Stimulated activated naive CD8-positive, alpha-beta T cell treated with anti-CD3 and anti-CD28 coated beads, Interleukin-15, amount 100 ng/mL, for 72 hours (primary cell): Measurements from ENCODE around the gene BHLHE40.
A peak's percentile ranks its signal among the peaks of the same experiment; 100 is the strongest.

Experiments
- ATAC-seq: fragments of 150-1000 bp; cut with Tn5 transposase; 2 replicates; pipeline ENCODE4 v1.10.0; 2021; ENCODE audit warnings: mild to moderate bottlenecking, moderate library complexity
- DNase-seq, 2 donors: peaks; one replicate each; pipeline ENCODE4 v3.0.0; 2021 to 2022
- H3K27ac Mint-ChIP-seq, 2 donors: one replicate each; pipeline ENCODE4 v1.8.0; 2022; ENCODE audit warnings: mild to moderate bottlenecking in 2 of 2, mixed read lengths in 2 of 2, moderate library complexity in 2 of 2
- H3K27me3 Mint-ChIP-seq: one replicate; pipeline ENCODE4 v1.8.0; 2022; ENCODE audit warnings: mixed read lengths
- H3K4me1 Mint-ChIP-seq: one replicate; pipeline ENCODE4 v1.8.0; 2022; ENCODE audit warnings: mild to moderate bottlenecking, mixed read lengths
- H3K4me3 Mint-ChIP-seq, 2 donors: one replicate each; pipeline ENCODE4 v1.8.0; 2022; ENCODE audit warnings: mild to moderate bottlenecking in 2 of 2, mixed read lengths in 2 of 2, moderate library complexity in 1 of 2
- H3K9me3 Mint-ChIP-seq, 2 donors: one replicate each; pipeline ENCODE4 v1.8.0; 2022; ENCODE audit warnings: mixed read lengths in 2 of 2

Gene BHLHE40

DNA sequence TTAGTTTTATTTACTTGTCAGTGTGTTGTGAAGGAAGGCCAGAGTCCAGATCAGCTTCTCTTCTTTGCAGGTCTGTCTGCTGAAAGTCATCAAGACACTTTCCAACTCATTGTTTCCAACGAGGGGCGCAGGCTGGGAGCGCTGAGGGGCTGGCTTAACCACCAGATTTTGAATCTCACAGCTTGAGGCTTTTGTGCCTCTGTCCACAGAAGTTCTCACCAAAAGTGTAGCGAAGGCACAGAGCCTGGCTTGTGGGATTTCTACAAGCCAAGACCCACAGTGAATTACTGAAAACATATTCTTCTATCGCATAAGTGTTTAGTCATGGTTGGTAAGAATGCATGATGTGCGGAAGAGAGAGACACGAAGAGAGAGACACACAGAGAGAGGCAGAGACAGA lies 35.2 kb downstream of the BHLHE40 start:
- DNase-seq (no peak), ATAC-seq (no peak)
- Mint-ChIP-seq H3K4me3 (no peak overlapping the region), H3K27ac (peak overlapping the region in 1 of 2 donors; percentile 0), H3K9me3 (no peaks in the 10 kb centered on the region), H3K4me1 (peaks cover 81% of the 10 kb centered on the region), H3K27me3 (peaks cover 13% of the 10 kb centered on the region)

DNA sequence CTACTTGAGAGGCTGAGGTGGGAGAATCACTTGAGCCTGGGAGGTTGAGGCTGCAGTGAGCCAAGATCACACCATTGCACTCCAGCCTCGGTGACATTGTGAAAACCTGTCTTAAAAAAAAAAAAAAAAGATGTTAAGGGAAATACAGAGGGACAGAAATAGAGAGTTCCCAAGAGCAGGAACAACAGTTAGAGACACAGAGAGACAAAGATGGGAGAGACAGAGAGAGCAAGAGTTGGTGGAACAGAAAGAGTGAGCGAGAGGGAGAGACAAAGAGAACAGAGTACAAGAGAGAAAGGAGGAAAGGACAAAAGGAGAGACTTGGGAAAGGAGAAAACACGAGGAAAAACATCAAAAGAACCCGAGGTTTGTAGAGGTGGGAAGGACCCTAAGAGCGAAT lies 35.8 kb downstream of the BHLHE40 start:
- DNase-seq = no peak
- Mint-ChIP-seq H3K4me1 (peaks cover 87% of the 10 kb centered on the region), H3K27ac (peak overlapping the region in 1 of 2 donors; percentile 1), H3K27me3 (peaks cover 13% of the 10 kb centered on the region), H3K9me3 (no peaks in the 10 kb centered on the region), H3K4me3 (no peak overlapping the region)
- no peak for ATAC-seq

DNA sequence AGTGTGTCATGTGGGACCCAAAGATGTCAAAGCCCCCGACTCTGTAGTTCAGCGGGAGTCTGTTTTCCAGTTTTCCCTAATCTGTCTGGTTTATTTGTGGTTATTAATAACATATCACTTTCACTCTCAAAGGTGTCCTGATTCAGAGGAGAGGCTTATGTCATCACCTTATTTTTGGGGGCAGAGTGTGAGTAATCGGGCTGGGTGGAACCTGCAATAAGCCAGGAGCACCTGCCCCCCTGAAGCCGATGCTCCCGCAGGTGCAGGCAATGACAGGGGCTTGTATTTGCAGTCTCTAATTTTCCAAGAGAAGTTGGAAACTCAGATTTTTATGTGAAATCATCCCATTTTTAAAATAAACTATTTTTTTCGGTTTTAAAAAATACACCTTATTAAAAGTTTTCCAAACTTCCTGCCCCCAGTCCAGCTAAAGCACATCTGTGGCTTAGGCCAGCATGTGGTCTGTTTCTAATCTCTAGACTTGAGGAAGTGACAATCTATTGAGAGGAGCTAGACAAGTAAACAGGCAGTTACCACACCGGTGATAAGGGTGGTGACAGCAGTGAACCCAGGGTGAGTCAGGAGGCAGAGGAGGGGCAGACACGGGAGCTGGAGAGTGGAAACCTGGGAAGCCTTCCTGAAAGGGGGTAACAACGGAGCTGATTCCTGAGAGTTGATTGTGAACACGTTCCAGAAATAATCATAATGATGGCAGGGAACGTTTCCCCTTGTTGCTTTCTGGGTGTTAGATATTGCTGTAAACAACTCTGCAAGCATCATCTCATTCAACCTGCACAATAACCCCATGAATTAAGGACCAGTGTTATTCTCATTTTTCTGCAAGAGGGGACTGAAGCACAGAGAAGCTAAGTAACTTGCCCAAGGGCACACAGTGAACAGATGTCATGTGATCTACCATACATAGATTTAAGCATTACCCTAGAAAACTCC lies 37.2 kb downstream of the BHLHE40 start:
- Mint-ChIP-seq H3K27me3 (peaks cover 13% of the 10 kb centered on the region), H3K27ac (peak overlapping the region in 1 of 2 donors; percentile 49), H3K4me1 (peaks cover 93% of the 10 kb centered on the region), H3K4me3 (peak overlapping the region in 1 of 2 donors; percentile 7), H3K9me3 (no peaks in the 10 kb centered on the region)
- ATAC-seq = peak; percentile 61
- DNase-seq = no peak

DNA sequence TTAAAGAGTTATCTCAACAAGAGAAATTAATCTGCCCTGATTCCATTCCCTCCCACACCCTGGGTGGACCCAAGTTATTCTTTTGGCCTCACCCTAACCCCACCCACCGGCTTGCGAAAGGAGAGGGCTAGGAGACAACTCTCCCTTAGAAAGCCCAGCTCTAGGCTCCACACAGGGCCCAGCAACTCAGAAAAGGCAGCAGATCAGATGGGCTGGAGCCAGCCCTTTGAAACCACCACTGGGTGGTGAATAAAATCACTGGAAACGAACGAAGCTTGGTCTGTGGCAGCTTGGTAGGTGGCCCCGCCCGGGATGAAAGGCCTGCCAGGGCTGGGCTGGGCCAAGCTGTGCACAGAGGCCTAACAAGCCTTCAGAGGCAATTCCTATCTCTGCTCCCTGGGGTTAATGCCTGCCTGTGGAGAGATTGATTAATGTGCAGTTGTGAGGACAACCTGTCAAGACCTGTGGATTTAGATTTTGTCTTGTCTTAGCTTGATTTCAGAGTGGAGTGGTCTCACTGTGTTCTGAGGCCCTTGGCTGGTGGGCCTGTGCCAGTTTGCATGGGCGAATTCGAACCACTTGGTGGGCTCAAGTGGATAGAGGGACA lies 38.8 kb downstream of the BHLHE40 start:
- DNase-seq = no peak
- Mint-ChIP-seq H3K4me3 (no peak overlapping the region), H3K9me3 (no peaks in the 10 kb centered on the region), H3K4me1 (peaks cover 93% of the 10 kb centered on the region), H3K27me3 (peaks cover 13% of the 10 kb centered on the region), H3K27ac (peak overlapping the region in 1 of 2 donors; percentile 78)
- ATAC-seq = no peak

DNA sequence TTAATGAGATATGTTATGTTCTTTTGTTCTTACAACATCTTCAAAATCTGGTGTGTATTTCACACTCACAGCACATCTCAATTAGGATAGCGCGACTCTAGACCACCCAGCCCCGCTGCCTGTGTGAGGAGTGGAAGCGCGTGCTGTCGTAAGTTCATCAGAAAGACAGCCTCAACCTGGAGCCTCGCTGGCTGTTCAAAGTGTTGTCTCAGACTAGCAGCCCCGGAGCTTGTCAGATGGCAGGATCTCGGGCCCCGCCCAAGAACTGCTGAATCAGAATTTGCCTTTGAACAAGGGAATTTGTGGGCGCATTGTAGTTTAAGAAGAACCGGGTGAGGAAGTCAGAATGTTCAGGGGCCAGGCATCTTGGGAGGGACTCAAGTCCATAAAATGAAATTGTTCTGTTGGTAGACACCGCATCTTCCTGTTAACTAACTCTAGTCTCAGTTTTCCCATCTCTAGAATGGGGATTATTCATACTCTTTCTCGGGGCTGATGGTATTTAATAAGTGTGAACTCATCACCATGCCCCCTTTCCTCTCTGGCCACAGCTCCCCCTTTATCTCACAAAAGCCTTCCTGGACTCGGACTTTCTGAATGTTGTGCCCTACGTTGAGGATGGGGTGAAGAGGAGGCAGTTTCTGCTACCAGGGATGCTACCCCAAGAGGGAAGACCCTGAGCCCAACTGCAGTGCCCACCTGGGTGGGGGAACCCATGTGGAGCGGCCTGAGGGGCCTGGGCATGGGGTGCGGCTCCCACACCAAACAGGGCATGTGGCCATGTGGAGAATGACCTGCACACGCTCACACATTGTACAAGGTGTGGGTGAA lies 40.4 kb downstream of the BHLHE40 start:
- Mint-ChIP-seq H3K27ac (peak overlapping the region; percentile 55 to 86), H3K4me1 (peaks cover 94% of the 10 kb centered on the region), H3K9me3 (no peaks in the 10 kb centered on the region), H3K27me3 (peaks cover 8% of the 10 kb centered on the region), H3K4me3 (peak overlapping the region; percentile 66 to 70)
- DNase-seq (peak; percentile 46 to 70), ATAC-seq (peak; percentile 26)

DNA sequence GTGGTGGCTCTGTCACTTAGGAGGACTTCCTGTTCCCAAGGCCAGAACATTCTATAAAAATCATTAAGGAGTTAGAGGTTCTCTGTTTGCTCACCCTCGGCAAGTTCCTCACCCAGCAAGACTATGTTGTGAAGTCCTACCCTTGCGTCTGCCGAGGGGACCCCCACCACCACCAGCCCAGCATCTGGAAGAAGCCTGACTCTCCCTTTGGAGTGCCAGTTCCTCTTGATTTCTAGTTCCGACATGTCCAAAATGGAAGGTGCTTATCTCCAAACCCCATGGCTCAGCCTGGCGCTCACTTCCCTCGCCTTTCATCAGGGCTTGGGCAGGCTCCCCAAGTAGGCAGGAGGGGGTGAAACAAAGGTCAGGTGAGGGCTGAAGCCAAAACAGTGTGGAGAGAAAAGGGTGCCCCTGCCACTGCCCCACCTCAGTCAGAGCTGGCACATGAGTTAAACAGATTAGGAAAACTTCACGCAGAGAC lies 41.0 kb downstream of the BHLHE40 start:
- no peak for DNase-seq
- Mint-ChIP-seq H3K27ac (peak overlapping the region in 1 of 2 donors; percentile 88), H3K4me1 (peaks cover 94% of the 10 kb centered on the region), H3K27me3 (peaks cover 2% of the 10 kb centered on the region), H3K4me3 (peak overlapping the region; percentile 66 to 70), H3K9me3 (no peaks in the 10 kb centered on the region)
- ATAC-seq = no peak

DNA sequence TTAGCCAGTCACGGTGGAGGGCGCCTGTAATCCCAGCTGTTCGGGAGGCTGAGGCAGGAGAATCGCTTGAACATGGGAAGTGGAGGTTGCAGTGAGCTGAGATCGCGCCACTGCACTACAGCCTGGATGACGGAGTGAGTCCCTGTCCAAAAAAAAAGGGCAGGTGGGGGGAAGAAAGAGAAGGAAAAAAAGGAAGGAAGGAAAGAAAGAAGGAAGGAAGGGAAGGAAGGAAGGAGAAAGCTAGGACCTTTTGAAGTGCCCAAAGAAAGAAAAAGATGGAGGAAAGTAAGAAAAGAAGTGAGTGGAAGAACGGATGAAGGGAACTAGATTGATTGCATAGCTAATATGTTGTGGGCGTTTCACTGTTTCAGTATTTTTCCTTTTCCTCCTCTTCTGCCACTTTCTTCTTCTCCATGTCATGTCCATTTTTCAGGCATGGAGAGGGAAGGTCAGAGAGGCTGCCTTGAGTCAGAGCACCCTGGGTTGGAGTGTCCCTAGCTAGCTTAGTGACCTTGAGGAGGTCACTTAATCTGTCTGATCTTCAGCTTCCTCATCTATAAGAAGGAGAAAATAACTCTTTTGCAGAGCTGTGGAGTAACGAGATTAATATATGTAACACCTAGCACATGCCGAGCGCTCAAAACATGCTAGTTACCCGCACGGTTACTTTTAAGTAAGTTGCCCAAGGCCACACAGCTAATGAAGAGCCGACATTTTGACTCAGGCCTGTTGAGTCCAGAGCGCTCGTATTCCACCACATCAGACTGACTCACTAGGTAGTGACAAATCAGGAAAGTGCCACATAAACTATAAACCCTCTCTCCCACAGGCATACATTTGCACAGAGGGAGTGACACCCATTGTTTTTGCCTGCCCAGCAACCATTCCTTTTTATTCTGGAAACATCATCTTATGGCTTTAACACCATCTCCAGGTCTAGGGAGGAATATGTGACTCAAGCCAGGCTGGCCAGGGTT lies 42.2 kb downstream of the BHLHE40 start:
- peaks cover 96% of the 10 kb centered on the region for H3K4me1 Mint-ChIP-seq
- peak overlapping the region; percentile 88 to 90 for H3K27ac Mint-ChIP-seq
- peak overlapping the region; percentile 15 to 68 for H3K4me3 Mint-ChIP-seq
- peak; percentile 60 for ATAC-seq
- peak in 1 of 2 donors; percentile 53 for DNase-seq
- no peaks in the 10 kb centered on the region for H3K9me3 Mint-ChIP-seq
- no peaks in the 10 kb centered on the region for H3K27me3 Mint-ChIP-seq

DNA sequence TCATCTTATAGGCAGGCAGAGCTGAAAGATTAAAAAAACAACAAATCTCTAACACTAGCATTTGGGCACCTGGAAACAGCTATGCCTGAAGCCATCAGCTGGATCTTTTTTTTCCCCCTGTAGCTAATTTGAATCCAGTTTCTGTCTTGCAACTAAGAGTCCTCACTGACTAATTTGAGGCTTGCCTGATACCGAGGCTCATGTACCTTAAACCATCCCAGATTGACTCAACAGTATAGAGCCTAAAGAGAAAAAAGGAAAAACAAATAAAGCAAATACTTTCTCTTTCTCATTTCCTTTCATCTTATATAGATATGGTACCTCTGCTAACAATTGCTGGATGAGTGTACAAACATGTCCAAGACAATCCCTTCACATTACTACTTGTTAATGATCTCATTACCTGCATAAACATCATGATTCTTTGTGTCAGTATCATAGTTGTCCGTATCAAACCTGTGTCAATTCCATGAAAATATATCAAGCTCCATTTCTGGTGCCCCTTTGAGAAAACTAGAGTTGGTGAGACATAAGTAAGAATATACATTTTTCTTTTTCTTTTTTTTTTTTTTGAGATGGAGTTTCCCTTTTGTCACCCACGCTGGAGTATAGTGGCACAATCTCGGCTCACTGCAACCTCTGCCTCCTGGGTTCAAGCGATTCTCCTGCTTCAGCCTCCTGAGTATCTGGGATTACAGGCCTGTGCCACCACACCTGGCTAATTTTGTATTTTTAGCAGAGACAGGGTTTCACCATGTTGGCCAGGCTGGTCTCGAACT lies 43.1 kb downstream of the BHLHE40 start:
- H3K9me3 Mint-ChIP-seq = no peaks in the 10 kb centered on the region
- H3K27me3 Mint-ChIP-seq = no peaks in the 10 kb centered on the region
- ATAC-seq = peak; percentile 81
- DNase-seq = peak; percentile 37 to 62
- peak overlapping the region; percentile 79 to 82 for H3K27ac Mint-ChIP-seq
- H3K4me1 Mint-ChIP-seq = peaks cover 96% of the 10 kb centered on the region
- H3K4me3 Mint-ChIP-seq = peak overlapping the region in 1 of 2 donors; percentile 68

DNA sequence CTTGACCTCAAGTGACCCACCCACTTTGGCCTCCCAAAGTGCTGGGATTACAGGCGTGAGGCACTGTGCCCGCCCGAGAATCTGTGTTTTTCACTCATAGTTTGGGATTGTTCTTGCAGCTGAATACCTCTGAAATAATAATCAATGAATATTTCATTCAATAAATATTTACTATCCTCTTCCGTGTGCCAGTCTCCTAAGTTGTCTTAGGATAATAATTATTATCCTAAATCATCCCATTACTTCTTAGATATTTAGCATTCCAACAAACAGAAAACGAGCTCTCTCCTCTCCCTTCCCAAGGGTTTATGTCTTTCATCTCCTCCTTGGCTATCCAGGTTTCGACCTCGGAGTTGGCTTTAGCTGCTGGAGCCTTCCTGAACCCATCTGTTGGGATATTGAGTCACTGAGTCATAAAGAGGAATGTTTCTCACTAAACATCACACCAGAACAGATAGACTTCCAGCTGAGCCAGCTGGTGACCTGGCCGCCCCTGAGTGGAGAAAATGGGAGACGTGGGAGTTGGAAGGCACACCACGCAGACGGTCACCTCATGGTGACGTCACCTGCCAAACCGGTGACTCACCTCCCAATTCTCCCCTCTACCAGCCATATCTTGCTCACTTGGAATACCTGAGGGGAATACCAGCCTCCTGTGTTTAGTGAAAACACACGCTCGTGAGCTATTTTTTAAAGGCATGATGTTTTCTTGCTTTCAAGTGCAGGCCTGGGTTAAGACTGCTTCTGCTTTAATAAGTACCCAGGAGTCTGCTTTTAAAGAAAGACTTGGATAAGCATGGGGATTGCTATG lies 43.9 kb downstream of the BHLHE40 start:
- ATAC-seq = no peak
- Mint-ChIP-seq H3K4me3 (peak overlapping the region; percentile 41 to 52), H3K27me3 (no peaks in the 10 kb centered on the region), H3K27ac (peak overlapping the region; percentile 93 to 96), H3K9me3 (no peaks in the 10 kb centered on the region), H3K4me1 (peaks cover 98% of the 10 kb centered on the region)
- DNase-seq = no peak

DNA sequence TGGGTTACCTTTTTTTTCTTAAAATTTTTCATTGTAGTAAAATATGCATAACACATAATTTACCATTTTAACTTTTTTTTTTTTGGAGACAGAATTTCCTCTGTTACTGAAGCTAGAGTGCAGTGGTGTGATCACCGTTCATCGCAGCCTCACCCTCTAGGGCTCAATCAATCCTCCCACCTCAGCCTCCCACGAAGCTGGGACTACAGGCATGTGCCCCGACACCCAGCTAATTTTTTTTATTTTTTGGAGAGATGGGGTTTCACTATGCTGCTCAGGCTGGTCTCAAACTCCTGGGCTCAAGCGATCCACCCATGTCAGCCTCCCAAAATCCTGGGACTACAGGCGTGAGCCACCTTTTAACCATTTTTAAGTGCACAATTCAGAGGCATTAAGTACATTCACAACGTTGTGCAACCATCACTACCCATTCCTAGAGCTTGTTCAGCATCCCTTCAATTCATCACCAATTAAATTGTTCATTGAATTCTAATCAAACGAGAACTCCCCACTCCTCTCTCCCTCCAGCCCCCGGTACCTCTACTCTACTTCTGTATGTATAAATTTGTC lies 44.6 kb downstream of the BHLHE40 start:
- ATAC-seq (no peak), DNase-seq (no peak)
- Mint-ChIP-seq H3K9me3 (no peaks in the 10 kb centered on the region), H3K27ac (peak overlapping the region; percentile 9 to 96), H3K4me3 (peak overlapping the region in 1 of 2 donors; percentile 26), H3K4me1 (peaks cover 92% of the 10 kb centered on the region), H3K27me3 (peaks cover 1% of the 10 kb centered on the region)

DNA sequence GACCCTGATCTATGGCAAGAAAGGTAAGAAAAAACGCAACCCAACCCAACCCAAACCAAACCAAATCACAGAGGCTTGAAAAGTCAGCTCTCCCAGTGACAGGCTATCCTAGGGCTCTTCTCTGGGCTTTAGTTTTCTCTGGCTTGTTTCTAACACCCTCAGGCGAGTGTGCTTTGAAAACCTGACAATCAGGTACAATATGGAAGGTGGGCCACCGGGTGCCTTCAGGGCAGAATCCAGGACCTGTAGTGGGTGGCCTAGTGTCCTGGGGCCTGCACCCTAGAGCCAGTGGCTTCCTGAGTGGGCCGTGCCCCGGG lies 46.8 kb downstream of the BHLHE40 start:
- Mint-ChIP-seq H3K9me3 (no peaks in the 10 kb centered on the region), H3K27me3 (peaks cover 21% of the 10 kb centered on the region), H3K4me1 (peaks cover 76% of the 10 kb centered on the region), H3K4me3 (peak overlapping the region; percentile 59 to 93), H3K27ac (peak overlapping the region in 1 of 2 donors; percentile 95)
- DNase-seq (no peak), ATAC-seq (no peak)

DNA sequence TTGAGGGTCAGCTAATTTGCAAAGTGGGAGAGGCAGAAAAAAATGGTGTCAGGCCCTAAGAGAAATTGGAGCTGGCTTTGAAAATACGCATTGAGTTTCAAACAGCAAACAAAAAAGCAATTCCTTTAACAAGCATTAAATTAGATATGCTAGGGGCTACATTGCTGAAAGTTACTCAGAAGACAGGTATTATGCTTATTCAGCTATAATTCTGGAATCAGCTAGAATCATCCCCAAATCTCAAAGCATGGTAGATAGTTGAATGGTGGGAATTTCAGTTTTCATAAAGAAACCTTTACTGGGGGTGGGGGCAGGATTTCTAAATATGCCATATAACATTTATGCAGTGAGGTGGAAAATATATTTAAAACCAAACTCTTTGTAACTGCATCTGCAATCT lies 50.5 kb downstream of the BHLHE40 start:
- no peaks in the 10 kb centered on the region for H3K9me3 Mint-ChIP-seq
- H3K27ac Mint-ChIP-seq = no peak overlapping the region
- H3K4me3 Mint-ChIP-seq = no peak overlapping the region

DNA sequence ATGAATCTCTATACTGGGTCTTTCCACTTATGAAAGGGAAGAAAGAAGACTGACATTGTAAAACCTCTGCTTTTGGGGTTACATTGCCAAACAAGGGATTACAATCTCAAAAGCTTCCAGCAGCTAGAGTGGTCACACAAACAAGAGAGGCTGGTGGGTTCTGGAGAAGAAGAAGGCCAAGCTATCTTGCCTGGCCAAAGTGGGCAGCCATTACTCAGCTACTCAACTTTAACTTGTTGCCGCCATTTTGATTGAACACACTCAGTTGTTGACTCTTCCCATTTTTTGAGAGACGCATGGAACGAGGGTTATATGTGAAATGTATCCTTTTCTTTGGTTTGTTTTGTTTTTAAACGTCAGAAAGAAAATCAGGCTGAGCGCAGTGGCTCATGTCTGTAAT lies 50.9 kb downstream of the BHLHE40 start:
- H3K9me3 Mint-ChIP-seq = no peaks in the 10 kb centered on the region
- peaks cover 22% of the 10 kb centered on the region for H3K27me3 Mint-ChIP-seq
- no peak overlapping the region for H3K27ac Mint-ChIP-seq
- H3K4me1 Mint-ChIP-seq = peaks cover 39% of the 10 kb centered on the region
- DNase-seq (no peak), ATAC-seq (no peak)
- no peak overlapping the region for H3K4me3 Mint-ChIP-seq

More for the DNA sequence above, 50.5 kb downstream of the BHLHE40 start:
- H3K4me1 Mint-ChIP-seq = peaks cover 39% of the 10 kb centered on the region
- DNase-seq = no peak
- ATAC-seq = no peak
- H3K27me3 Mint-ChIP-seq = peaks cover 22% of the 10 kb centered on the region
